Ramos (cell line): ENCODE measurements around the gene GLUD1.
"Not testable (repeated sequence)": the region's sequence is repeated elsewhere in the genome, so short reads cannot be mapped to it uniquely, and the experiment has no call there.

Experiments used
- in situ Hi-C: fragments of 300-500 bp; cut with MboI; formaldehyde crosslinking; loops from one replicate; pipeline ENCODE4 v1.14.3; 2022; ENCODE audit warnings: low sequenced_read_pairs; ENCODE audit not compliant: unreplicated experiment

GLUD1 gene

GRCh38 chr10:87054373-87055295, 40.0 kb downstream of the GLUD1 start:
- in situ Hi-C loops, result no loop called here

- in situ Hi-C loops, result no loop called here
These were observed 41.0 kb downstream of the GLUD1 start for GRCh38 chr10:87053577-87054181.

- in situ Hi-C loops, result no loop called here
These were observed 41.5 kb downstream of the GLUD1 start for GRCh38 chr10:87053111-87053510.

GRCh38 chr10:87045434-87045938, 49.2 kb downstream of the GLUD1 start:
- in situ Hi-C loops, result no loop called here

GRCh38 chr10:87043579-87043978, 51.1 kb downstream of the GLUD1 start:
- in situ Hi-C loops, result not testable (repeated sequence)

- in situ Hi-C loops, result no loop called here
These were observed 55.9 kb downstream of the GLUD1 start for GRCh38 chr10:87038786-87039185.

GRCh38 chr10:87038286-87038717, 56.3 kb downstream of the GLUD1 start:
- in situ Hi-C loops, result no loop called here

- in situ Hi-C loops, result no loop called here
These were observed 58.0 kb downstream of the GLUD1 start for GRCh38 chr10:87036623-87037022.

- in situ Hi-C loops, result no loop called here
These were observed 63.6 kb downstream of the GLUD1 start for GRCh38 chr10:87030912-87031635.

- in situ Hi-C loops, result not testable (repeated sequence)
These were observed 64.2 kb downstream of the GLUD1 start for GRCh38 chr10:87030419-87030818.

GRCh38 chr10:87026747-87027508, 67.7 kb downstream of the GLUD1 start:
- in situ Hi-C loops, result not testable (repeated sequence)

GRCh38 chr10:87025285-87025958, 69.2 kb downstream of the GLUD1 start:
- in situ Hi-C loops, result not testable (repeated sequence)

GRCh38 chr10:87020056-87020455, 74.6 kb downstream of the GLUD1 start, which contains the start of gene FAM25A:
Gene FAM25A, plus strand, starts transcription at chr10:87020294. Its CDS starts 31 bp downstream, at chr10:87020325.
- in situ Hi-C loops, result not testable (repeated sequence)

- in situ Hi-C loops, result not testable (repeated sequence)
These were observed 75.1 kb downstream of the GLUD1 start for GRCh38 chr10:87019504-87019903.

GRCh38 chr10:87019066-87019465, 75.6 kb downstream of the GLUD1 start:
- in situ Hi-C loops, result not testable (repeated sequence)

GRCh38 chr10:87018127-87018526, 76.5 kb downstream of the GLUD1 start:
- in situ Hi-C loops, result not testable (repeated sequence)

GRCh38 chr10:87014986-87015716, 79.5 kb downstream of the GLUD1 start:
- in situ Hi-C loops, result not testable (repeated sequence)

GRCh38 chr10:87013528-87013927, 81.1 kb downstream of the GLUD1 start:
- in situ Hi-C loops, result not testable (repeated sequence)
